H1 (cell line): ENCODE measurements around the gene MYRIP. TPM values are rescaled to one million over a fixed set of nuclear protein-coding genes. Genes with fewer than 3 reads are reported as not detected.

Experiments
- CBX8 ChIP-seq: fragments of 300-800, 300-1000 bp; sonication (generic); IDR thresholded peaks from 2 replicates; pipeline ENCODE4 v1.7.1; 2016; ENCODE audit warnings: low read depth, low read length, borderline replicate concordance
- CEBPB ChIP-seq: IDR thresholded peaks from 2 replicates; pipeline ENCODE4 v1.6.1; 2012; ENCODE audit warnings: low read depth, low read length
- SP2 ChIP-seq: IDR thresholded peaks from 2 replicates; pipeline ENCODE4 v1.6.1; 2012; ENCODE audit warnings: mild to moderate bottlenecking, low read length, inconsistent platforms
- YY1 ChIP-seq: IDR thresholded peaks from 2 replicates; pipeline ENCODE4 v1.6.1; 2011; ENCODE audit warnings: low read depth, mild to moderate bottlenecking, low read length
- polyA plus RNA-seq, 7 experiments: library from polyadenylated mRNA; depleted of rRNA in 3 of 7; stranded (reverse) in 5 of 7; unstranded in 2 of 7; fragments of >200 nt in 5 of 7; fragments of 200-250 nt in 2 of 7; gene quantifications; 1 replicate in 5 of 7; 2 replicates in 1 of 7; 4 replicates in 1 of 7; pipeline versions ENCODE4 v1.2.1 to v1.2.3, GENCODE V29; 2011 to 2013; ENCODE audit warnings: missing spikeins in 2 of 7, mixed read lengths in 2 of 7
- total RNA-seq: library from RNA; stranded (reverse); fragmentation: NEBNext Ultra II Directional; extraction: Animal tissue kit (Norgen Biotek cat#: 25700); gene quantifications from 2 replicates; pipeline ENCODE4 v1.2.1, GENCODE V29; 2021

Gene MYRIP
- total and polyA plus RNA-seq, 2 of the 8 experiments (the other 6 are each of a cell fraction or from before 2014, with no cell fraction given), result 0.54 to 4.3 TPM

DNA sequence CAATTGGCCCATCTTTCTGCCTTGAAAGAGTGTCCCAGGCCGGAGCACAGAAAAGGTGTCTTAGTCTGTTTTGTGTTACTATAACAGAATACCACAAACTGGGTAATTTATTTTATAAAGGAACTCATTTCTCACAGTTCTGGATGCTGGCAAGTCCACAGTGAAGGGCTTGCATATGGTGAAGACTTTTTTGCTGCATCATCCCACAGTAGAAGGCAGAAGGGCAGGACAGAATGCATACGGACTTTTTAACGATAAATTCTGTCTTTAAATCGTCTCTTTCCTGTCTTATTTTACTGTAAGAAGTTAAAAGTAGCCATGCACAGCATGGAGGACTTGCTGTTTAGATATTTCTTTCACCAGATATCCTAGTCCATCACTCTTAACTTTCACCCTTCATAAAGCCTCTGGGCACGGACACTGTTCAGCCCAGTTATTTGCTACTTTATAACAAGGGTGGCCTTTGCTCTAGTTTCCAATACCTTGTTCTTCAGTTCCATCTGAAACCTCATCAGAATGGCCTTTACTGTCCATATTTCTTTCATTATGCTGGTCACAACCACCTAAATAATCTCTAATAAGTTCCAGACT is 489.8 kb downstream of the MYRIP start (continued):
- TF ChIP-seq CEBPB (no peak), SP2 (no peak), CBX8 (no peak), YY1 (no peak)
